Ishikawa (cell line): ENCODE data around the gene SYMPK.

Experiments used
- CEBPB ChIP-seq: IDR thresholded peaks from 2 replicates; pipeline ENCODE4 v1.6.1; 2012
- CREB1 ChIP-seq: IDR thresholded peaks from 2 replicates; pipeline ENCODE4 v1.6.1; 2012; ENCODE audit warnings: low read depth
- EGR1 ChIP-seq: IDR thresholded peaks from 2 replicates; pipeline ENCODE4 v1.6.1; 2012
- EP300 ChIP-seq: IDR thresholded peaks from 2 replicates; pipeline ENCODE4 v1.6.1; 2012; ENCODE audit warnings: borderline replicate concordance
- FOXM1 ChIP-seq: IDR thresholded peaks from 2 replicates; pipeline ENCODE4 v1.6.1; 2012; ENCODE audit warnings: low read depth, borderline replicate concordance
- NFIC ChIP-seq: IDR thresholded peaks from 2 replicates; pipeline ENCODE4 v1.6.1; 2012
- RAD21 ChIP-seq: IDR thresholded peaks from 2 replicates; pipeline ENCODE4 v1.6.1; 2012; ENCODE audit warnings: low read depth
- REST ChIP-seq: IDR thresholded peaks from 2 replicates; pipeline ENCODE4 v1.6.1; 2012; ENCODE audit warnings: low read depth, mild to moderate bottlenecking
- TAF1 ChIP-seq: IDR thresholded peaks from 2 replicates; pipeline ENCODE4 v1.6.1; 2012; ENCODE audit warnings: low read depth, mild to moderate bottlenecking
- TCF12 ChIP-seq: IDR thresholded peaks from 2 replicates; pipeline ENCODE4 v1.6.1; 2012; ENCODE audit warnings: low read depth
- YY1 ChIP-seq: IDR thresholded peaks from 2 replicates; pipeline ENCODE4 v1.6.1; 2012; ENCODE audit warnings: low read depth
- ZBTB7A ChIP-seq: IDR thresholded peaks from 2 replicates; pipeline ENCODE4 v1.6.1; 2012; ENCODE audit warnings: low read depth
- TF ChIP-seq, protein P1 (sequence below): IDR thresholded peaks from 2 replicates; pipeline ENCODE4 v1.6.1; 2012
- TF ChIP-seq, protein P2 (sequence below): IDR thresholded peaks from 2 replicates; pipeline ENCODE4 v1.6.1; 2012

GRCh38 chr19:45824531-45825262, 38.2 kb downstream of the SYMPK start:
- TF ChIP-seq EP300 = no peak
- TF ChIP-seq CEBPB = no peak
- no peak for TF ChIP-seq CREB1
- TF ChIP-seq EGR1 = no peak
- no peak for TF ChIP-seq RAD21
- no peak for TF ChIP-seq YY1
- TF ChIP-seq, protein P1, sequence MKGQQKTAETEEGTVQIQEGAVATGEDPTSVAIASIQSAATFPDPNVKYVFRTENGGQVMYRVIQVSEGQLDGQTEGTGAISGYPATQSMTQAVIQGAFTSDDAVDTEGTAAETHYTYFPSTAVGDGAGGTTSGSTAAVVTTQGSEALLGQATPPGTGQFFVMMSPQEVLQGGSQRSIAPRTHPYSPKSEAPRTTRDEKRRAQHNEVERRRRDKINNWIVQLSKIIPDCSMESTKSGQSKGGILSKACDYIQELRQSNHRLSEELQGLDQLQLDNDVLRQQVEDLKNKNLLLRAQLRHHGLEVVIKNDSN = no peak
- TF ChIP-seq ZBTB7A = no peak
- no peak for TF ChIP-seq REST
- TF ChIP-seq TAF1 = no peak
- TF ChIP-seq TCF12 = no peak
- no peak for TF ChIP-seq FOXM1
- TF ChIP-seq, protein P2, sequence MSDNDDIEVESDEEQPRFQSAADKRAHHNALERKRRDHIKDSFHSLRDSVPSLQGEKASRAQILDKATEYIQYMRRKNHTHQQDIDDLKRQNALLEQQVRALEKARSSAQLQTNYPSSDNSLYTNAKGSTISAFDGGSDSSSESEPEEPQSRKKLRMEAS = no peak
- TF ChIP-seq NFIC = no peak
